Keratinocyte (primary cell): Measurements from ENCODE around the gene GOLM1.

ENCODE experiments used
- CTCF ChIP-seq, 3 experiments: IDR thresholded peaks in 1 of 3; conservative IDR thresholded peaks in 1 of 3; optimal IDR thresholded peaks in 1 of 3; 2 replicates in 2 of 3; 3 replicates in 1 of 3; pipeline versions ENCODE3 to v1.5.1; 2011; ENCODE audit warnings: low read length in 3 of 3, mild to moderate bottlenecking in 3 of 3, moderate library complexity in 2 of 3, control low read depth in 1 of 3, inconsistent platforms in 1 of 3; ENCODE audit not compliant: insufficient read depth in 2 of 3; ENCODE audit errors: extremely low read depth in 1 of 3
- EZH2 ChIP-seq: IDR thresholded peaks from one replicate; pipeline ENCODE4 v1.6.1; 2012; ENCODE audit warnings: inconsistent platforms, mild to moderate bottlenecking, low read length, moderate library complexity

GRCh38 chr9:86115886-86116285 lies 16.5 kb upstream of the GOLM1 start:
- TF ChIP-seq CTCF (optimal IDR thresholded peaks at IDR 0.05 in 1 of 3, IDR thresholded peaks at IDR 0.05 in 1 of 3, conservative IDR thresholded peaks at IDR 0.05 in 1 of 3; ENCODE audit: extremely low read depth in 1 of 3, insufficient read depth in 2 of 3, low read length in 3 of 3) (no peak), EZH2 (no peak)
